ENCODE data around the gene HYAL3.

- TF ChIP-seq POLR2AphosphoS5 (IDR thresholded peaks at IDR 0.05; ENCODE audit: insufficient read depth in 1 of 2, low read depth in 1 of 2): peak in 1 of 2 donors; percentile 71
- TF ChIP-seq CTCF (IDR thresholded peaks at IDR 0.05): peak; percentile 92 to 99 (median 95)
These were observed 38.9 kb downstream of the HYAL3 start for GRCh38 chr3:50260027-50260941.

Measured in vagina (tissue), 2 donors.